ENCODE data around the gene NRAP.

Gene NRAP, protein sequence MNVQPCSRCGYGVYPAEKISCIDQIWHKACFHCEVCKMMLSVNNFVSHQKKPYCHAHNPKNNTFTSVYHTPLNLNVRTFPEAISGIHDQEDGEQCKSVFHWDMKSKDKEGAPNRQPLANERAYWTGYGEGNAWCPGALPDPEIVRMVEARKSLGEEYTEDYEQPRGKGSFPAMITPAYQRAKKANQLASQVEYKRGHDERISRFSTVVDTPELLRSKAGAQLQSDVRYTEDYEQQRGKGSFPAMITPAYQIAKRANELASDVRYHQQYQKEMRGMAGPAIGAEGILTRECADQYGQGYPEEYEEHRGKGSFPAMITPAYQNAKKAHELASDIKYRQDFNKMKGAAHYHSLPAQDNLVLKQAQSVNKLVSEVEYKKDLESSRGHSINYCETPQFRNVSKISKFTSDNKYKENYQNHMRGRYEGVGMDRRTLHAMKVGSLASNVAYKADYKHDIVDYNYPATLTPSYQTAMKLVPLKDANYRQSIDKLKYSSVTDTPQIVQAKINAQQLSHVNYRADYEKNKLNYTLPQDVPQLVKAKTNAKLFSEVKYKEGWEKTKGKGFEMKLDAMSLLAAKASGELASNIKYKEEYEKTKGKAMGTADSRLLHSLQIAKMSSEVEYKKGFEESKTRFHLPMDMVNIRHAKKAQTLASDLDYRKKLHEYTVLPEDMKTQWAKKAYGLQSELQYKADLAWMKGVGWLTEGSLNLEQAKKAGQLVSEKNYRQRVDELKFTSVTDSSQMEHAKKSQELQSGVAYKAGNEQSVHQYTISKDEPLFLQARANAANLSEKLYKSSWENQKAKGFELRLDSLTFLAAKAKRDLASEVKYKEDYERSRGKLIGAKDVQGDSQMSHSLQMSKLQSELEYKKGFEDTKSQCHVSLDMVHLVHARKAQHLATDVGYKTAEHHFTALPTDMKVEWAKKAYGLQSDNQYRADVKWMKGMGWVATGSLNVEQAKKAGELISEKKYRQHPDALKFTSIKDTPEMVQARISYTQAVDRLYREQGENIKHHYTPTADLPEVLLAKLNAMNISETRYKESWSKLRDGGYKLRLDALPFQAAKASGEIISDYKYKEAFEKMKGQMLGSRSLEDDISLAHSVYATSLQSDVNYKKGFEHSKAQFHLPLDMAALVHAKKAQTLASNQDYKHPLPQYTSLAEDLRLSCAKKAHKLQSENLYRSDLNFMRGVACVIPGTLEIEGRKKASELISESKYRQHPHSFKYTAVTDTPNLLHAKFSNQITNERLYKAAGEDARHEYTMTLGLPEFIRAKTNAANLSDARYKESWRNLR (N-terminal part only)

DNA sequence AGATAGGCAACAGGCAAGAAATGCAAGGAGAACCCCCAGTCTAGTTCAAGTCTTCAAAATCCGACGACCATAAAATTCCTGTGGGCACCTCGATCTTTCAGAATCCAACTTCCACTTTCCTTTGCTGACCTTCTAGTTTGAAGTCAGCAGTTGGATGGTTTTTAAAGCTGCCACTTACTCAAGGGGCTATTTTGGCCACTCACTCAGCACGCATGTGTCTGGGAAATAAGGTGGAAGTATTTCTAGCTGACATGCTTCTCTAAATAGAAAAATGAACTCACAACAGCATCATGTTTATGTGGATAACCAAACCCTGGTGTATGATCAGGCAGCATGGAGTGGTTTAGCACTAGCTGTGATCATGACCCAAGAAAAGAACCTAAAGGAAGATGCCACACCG is at the start of gene NRAP:
NRAP (minus strand) TSS at position 134 of the 400 bp plus-strand sequence. CDS start 159 bp downstream, outside the sequence.
- DNase-seq (ENCODE audit: low read depth in 2 of 2) = no peak

DNA sequence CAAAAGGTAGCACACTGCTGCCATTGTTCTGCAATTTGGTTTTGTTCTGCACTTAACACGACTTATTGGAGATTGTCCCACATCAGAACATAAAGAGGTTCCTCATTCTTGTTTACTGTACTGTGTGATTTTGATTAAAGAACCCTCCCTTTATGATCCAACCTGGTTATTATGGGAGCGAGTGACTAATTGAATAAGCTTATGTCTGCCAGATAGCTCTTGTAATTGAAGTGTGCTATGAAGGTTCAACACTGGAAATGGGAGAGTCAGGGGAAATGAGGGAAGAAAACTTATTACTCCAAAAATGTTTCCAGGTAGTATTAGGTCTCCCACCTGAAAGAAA is 49.8 kb upstream of the NRAP start:
- DNase-seq (ENCODE audit: low read depth in 2 of 2) = no peak

DNA sequence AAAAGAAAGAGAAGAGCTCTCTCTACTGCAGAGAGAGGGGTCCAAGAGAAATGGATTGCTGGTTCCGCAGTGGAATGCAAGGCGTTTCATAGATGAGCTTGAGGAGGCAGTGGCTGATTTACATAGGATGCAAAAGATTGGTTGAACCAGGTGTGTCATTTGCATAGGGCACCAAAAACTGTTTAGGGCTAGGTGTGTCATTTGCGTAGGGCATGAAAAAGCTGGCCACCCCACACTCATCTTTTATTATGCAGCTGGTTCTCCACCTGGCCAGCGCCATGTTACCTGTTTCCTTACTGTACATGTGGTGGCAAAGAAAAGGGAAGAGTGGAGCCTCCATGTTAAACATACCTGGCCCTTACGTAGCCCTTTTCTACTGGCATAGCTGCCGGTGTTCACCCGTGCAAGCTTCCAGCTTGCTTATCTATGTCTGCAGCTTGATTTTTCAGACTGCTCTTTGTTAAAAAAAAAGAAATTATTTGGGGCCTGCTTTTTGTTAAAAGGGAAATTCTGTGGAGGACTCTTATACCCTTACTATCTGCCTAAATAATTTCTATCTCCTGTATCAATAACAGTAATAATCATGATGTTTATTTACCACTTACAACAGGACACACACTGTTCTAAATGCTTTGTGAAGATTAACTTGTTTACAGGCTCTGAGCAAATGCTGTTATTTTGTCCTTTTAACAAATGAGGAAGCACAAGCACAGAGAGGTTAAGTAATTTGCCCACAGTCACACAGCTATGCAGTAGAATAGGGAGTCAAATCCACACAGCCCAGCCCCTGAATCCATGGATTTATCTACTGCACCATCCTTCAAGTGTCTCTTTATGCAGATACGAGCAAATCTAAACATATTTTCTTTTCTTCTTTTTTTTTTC is 49.2 kb upstream of the NRAP start:
- no peak for DNase-seq (ENCODE audit: low read depth in 2 of 2)

DNA sequence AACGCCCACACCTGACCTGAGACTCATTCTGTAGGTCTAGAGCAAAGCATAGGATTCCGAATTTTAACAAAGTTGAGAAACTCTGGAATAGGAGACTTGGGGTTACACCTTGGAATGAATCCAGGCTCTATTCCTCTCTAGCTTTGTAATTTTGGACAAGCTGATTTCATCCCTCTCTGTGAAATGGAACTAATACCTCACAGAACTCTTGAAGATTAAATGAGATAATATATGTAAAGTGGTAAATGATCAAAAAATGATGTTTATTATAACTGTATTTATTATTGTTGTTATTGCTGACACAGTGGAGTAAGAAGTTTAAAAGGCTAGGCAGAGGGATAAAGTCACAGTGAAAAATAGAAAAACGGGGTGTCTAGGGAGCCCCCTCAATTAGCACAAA is 48.2 kb upstream of the NRAP start:
- DNase-seq (ENCODE audit: low read depth in 2 of 2) = no peak

DNA sequence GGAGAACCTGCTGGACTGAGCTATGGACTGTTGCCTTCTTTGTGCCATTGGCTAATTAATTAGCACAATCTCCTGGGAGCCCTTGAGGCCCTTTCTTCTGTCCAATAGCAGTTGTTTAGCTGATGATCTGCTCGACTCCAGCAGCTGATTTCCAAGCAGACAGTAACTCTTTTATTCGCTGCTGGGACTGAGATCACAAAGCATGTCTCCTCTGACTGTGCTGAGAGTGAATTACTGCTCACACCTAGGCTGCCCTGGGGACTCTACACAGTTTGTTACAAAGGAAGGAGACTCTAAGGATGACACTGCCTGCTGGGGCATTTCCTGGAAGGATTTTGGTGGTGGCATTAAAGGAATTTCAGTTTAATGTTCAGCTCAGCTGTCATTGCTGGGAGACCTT is 47.3 kb upstream of the NRAP start:
- DNase-seq (ENCODE audit: low read depth in 2 of 2) = no peak

DNA sequence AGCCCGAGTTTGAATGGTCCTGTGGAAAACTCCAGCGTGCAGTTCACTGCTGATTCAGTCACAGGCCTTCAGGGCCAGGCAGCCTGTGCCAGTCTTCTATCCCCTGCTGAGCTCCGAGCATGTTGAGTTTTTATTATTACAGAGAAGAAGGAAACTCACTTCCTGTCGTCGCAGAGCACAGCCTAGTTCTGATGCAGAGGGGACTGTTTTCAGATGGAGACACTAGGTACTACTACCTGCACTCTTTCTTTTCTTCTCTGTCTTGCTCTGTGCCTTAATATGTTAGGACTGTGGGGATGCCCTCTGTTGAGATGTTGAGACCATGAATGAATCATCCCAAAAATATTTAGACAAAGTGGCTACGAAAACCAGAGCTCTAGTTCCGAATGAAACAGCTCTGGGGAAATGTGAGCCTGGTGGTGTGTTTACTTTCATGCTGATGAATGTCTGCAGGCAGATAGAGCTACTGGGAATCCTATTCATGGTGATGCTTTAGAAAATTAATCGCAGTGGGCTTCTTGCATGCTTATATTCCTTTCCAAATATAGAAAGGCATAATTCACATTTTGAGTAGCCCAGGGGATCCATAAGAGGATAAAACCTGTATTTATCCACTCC is 45.5 kb upstream of the NRAP start:
- DNase-seq (ENCODE audit: low read depth in 2 of 2) = no peak

DNA sequence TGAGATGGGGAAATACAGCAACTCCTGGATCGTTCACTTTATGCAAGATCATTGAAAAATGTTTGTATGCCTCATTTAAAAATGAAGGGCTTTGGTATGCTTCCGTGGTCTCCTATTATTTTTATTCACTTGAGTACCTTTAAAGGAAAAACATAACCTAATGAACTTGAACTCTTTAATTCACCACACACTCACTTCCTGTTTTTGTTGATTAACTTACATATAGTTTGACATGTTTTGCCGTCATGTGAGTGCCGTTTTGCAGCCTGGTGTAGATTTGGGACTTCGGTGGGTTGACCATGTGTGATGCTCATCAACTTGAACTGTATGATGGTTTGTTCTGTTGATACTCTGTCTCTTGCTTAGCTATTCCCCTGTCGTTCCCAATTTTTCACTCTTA is 44.8 kb upstream of the NRAP start:
- DNase-seq (ENCODE audit: low read depth in 2 of 2) = no peak

DNA sequence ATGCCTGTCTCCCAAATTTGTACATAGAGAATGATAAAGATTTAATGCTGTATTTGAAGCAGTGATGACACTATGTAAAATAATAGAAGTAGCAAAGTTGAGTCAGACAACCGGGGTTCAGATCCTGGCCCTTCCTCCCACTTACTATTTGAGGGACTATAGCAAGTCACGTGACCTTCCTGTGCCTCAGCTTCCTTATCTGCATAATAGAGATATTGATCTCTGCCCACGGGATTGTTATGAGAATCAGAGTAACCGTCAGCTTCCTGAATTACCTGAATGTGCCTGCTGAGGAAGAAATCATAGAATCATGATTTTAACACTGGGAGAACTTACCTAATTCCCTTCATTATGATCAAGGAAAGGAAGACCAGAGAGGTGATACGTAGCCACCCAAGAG is 42.8 kb upstream of the NRAP start:
- DNase-seq (ENCODE audit: low read depth in 2 of 2) = no peak

DNA sequence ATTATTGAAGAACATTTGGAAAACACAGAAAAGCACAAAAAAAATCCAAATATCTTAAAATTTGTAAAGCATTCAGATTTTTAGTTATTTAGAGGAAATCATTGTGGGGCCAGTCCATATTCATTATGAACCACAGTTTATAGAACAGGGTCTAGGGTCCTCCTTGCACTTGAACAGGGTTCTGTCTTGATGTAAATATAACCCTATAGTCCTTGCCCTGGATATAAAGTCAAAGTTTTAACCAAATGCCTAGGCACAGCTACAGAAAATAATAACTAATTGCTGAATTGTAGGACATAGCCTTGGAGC is 41.5 kb upstream of the NRAP start:
- no peak for DNase-seq (ENCODE audit: low read depth in 2 of 2)

DNA sequence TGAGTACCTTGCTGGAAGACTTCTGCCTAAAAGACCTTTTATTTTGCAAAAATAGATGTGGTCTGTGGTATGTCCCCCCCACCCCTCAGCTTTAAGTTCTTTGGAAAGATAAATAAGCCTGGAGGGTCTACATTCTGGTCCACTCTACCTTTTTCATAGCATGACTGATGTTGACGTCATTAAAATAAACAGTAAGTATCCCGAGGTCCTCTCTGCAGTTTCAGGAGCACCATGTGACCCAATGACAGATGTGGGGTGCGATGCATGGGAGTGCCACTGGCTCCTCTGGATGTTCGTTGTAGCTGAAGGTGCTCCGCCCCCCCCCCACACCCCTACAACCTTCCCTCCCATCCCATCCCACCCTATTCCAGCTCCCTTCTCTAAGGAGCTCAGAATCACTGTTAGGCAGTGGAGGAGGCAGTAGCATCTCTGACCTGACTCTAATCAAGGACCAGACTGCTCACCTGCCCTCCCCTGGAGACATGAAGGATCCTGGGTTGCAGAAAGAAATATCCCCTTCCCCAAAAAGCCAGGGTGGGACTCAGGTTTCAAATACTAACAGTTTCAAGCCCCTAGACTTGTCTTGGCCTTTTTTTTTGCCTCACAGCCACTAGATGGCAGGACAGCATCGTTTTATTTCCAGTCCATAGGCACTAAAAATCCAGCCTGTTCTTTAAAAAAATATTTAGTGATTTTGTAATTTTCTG is 40.9 kb upstream of the NRAP start:
- no peak for DNase-seq (ENCODE audit: low read depth in 2 of 2)

DNA sequence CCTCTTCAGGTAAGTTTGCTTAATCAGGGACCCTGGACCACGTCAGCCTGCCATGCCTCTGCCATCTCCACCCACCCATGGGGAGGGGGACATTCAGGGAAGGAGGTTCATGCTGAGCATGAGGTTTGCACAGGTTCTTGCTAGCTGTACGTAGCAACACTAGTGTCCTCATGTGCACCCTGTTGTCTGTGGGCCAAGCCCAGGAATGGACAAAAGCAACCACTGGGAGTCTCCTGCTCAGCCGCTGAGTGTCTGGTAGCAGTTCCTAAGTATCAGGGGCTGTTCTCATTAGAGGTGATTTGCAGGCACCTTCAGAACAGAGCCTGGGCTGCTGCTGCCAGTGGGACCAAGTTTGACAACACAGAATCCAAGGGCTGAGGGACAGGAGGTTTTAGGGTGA is 33.8 kb upstream of the NRAP start:
- no peak for DNase-seq (ENCODE audit: low read depth in 2 of 2)

DNA sequence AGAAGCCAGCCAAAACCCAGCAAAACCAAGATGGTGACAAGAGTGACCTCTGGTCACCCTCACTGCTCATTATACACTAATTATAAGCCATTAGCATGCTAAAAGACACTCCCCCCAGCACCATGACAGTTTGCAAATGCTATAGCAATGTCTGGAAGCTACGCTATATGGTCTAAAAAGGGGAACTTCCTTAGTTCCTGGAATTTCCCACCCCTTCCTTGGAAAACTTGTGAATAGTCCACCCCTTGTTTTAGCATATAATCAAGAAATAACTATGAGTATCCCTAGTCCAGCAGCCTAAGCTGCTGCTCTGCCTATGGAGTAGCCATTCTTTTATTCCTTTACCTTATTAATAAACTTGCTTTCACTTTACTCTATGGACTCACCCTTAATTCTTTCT is 31.9 kb upstream of the NRAP start:
- no peak for DNase-seq (ENCODE audit: low read depth in 2 of 2)

DNA sequence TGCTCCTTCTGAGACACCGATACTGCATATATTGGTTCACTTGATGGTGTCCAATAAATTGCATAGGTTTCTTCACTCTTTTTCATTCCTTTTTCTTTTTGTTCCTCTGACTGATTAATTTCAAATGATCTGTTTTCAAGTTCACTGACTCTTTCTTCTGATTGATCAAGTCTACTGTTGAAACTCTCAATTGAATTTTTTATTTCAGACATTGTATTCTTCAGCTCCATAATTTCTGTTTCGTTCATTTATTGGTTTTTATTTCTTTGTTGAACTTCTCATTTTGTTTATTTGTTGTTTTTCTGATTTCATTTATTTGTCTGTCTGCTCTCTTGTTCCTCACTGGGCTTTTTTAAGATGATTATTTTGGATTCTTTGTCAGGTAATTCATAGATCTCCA is 29.5 kb upstream of the NRAP start:
- DNase-seq (ENCODE audit: low read depth in 2 of 2) = no peak

DNA sequence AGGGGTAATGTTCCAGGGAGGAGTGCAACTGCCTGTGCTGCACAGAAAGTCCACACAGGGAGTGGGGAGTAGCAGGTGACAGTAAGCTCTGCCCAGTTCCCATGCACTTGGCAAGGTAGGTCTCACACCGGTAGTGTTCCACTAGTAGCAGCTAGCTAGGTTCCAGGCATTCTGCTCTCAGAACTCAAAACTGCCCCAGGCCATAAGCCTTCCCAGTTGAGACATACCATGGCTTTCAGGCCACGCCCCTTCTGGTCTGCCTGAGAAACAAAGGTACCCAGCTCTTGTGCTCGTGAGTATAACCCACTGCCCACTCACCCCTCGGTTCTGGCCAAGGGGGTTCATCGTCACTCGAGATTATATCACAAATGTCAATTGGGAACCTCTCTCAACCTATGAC is 28.4 kb upstream of the NRAP start:
- DNase-seq (ENCODE audit: low read depth in 2 of 2) = no peak

DNA sequence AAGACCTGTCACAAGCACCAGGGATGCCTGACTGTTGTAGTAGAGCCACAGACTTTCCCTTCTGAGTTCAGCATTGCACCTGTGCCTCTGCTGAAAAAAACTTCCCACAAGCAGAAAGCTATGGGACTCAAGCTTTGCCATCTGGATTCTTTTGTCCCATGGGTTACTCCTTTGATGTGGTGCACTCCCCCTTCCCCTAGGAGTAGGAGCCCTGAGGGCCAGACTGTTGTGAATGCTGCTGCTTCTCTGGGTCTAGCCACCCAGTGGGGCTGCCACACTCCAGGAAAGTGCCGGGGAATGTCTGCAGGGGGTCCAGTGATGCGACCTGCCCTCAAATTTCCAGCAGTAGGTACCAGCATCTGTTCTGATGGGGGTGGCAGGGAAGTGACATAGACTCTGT is 27.5 kb upstream of the NRAP start:
- no peak for DNase-seq (ENCODE audit: low read depth in 2 of 2)

DNA sequence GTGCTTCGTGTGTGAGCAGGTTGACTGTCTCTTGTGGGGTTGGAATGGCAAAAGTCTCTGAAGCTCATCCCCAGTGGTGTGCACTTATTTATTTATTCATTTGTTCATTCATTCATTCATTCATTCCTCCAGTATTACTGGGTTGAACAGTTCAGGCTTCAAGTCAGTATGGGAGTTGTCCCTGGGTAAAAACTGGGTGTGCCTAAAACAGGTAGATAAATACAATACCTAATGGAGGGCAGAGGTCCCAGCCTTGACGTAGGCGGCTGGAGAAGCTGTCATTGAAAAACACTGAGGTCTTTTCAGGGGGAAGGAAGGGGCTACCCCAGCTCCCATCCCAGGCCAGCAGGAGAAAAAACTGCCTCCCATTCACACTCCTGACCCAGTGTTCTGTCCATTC is 26.9 kb upstream of the NRAP start:
- no peak for DNase-seq (ENCODE audit: low read depth in 2 of 2)

DNA sequence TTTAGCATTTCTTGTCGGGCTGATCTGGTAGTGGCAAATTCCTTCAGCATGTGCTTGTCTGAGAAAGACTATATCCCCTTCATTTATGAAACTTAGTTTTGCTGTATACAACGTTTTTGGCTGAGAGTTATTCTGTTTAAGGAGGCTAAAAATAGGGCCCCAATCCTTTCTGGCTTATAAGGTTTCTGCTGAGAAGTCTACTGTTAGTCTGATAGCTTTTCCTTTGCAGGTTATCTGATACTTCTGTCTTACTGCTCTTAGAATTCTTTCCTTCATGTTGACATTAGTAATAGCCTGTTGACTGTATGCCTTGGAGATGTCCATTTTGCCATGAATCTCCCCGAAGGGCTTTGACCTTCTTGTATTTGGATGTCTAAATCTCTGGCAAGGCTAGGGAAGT is 25.7 kb upstream of the NRAP start:
- DNase-seq (ENCODE audit: low read depth in 2 of 2) = no peak

DNA sequence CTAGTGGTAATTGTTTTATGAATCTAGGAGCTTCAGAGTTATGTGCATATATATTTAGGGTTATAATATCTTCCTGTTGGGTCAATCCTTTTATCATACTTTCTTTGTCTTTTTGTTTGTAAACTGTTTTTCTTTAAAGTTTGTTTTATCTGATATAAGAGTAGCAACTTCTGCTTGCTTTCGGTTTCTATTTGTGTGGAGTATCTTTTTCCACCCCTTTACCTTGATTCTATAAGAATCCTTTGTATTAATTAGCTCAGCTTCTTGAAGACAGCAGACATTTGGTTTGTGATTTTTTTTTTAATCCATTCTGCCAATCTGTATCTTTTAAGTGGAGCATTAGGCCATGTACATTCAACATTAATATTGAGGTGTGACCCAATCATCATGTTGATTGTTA is 25.2 kb upstream of the NRAP start:
- no peak for DNase-seq (ENCODE audit: low read depth in 2 of 2)

DNA sequence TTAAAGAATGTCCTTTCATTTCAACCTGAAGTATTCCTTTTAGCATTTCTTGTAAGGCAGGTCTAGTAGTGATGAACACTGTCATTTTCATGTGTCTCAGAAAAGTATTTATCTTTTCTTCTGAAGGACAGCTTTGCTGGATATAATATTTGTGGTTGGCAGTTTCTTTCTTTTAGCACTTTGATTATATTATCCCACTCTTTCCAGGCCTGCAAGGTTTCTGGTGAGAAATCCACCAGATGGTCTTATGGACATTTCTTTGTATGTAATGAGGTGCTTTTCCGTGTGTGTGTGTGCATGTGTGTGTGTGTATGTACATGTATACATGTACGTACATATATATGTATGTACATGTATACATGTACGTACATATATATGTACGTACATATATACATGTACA is 23.2 kb upstream of the NRAP start:
- no peak for DNase-seq (ENCODE audit: low read depth in 2 of 2)

DNA sequence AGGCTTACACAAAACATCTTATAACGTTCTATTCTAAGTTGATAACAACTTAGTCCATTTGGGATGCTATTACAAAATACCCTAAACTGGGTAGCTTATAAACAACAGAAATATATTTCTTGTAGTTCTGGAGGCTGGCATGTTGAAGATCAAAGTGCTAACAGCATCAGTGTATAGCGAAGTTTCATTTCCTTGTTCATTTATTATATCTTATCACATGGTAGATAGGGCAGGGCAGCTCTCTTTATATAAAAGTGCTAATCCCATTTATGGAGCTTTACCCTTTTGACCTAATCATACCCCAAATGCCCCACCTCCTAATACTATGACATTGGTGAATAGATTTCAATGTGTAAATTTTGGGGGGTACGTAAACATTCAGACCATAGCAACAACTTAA is 22.2 kb upstream of the NRAP start:
- no peak for DNase-seq (ENCODE audit: low read depth in 2 of 2)

DNA sequence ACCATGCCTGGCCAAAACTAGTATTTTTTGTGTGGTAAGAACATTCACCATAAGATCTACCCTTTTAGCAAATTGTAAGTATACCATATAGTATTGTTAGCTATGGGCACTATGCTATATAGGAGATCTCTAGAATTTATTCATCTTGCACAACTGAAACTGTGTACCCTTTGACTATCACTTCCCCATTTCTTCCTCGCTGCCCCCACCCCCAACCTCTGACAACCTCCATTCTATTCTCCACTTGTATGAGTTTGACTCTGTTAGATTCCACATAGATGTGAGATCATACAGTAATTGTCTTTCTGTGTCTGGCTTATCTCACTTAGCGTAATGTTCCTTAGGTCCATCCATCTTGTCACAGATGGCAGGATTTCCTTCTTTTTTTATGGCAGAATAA is 19.5 kb upstream of the NRAP start:
- DNase-seq (ENCODE audit: low read depth in 2 of 2) = no peak
